ENCODE data around the gene YTHDC2.

YTHDC2 gene

DNA sequence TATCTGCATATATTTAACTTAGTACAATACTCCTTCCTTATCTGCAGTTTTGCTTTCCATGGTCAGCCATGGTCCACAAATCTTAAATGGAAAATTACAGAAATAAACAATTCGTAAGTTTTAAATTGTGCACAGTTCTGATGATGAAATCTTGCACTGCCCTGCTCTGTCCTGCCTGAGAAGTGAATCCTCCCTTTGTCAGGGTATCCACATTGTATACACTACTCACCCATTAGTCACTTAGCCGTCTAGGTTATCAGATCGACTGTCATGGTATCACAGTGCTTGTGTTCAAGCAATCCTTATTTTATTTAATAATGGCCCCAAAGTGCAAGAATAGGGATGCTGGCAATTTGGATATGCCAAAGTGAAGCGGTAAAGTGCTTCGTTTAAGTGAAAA is 8.3 kb upstream of the YTHDC2 start:
- no peaks in the 10 kb centered on the region for H3K4me1 Mint-ChIP-seq (ENCODE audit: low read depth)
- H3K4me3 Mint-ChIP-seq: no peak overlapping the region
- no peaks in the 10 kb centered on the region for H3K36me3 Mint-ChIP-seq (ENCODE audit: low read depth)
- H3K9me3 Mint-ChIP-seq: peaks cover under 1% of the 10 kb centered on the region
- no peak overlapping the region for H3K27ac Mint-ChIP-seq
- peaks cover 54% of the 10 kb centered on the region for H3K27me3 Mint-ChIP-seq (ENCODE audit: low read depth)

DNA sequence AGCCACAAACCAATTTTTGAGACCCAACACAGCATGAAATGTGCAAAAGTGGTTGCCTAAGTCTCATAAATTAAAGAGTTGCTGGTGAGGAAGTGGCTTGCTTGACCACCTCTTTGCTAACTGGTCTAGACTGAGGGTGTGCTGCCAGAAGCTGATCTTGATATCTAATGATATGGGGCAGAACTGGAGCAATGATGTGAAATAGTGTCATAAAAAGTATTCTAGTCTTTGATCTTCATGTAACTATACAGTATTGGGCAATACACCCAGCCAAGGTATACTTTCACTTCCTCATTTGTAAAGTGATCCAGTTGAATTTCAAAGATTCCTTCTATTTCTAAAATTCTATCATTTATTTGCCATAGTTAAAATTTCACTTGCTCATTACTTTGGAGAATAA is 5.9 kb upstream of the YTHDC2 start:
- Mint-ChIP-seq H3K27me3 (ENCODE audit: low read depth) (peaks cover 40% of the 10 kb centered on the region), H3K4me1 (ENCODE audit: low read depth) (no peaks in the 10 kb centered on the region), H3K27ac (no peak overlapping the region), H3K9me3 (no peaks in the 10 kb centered on the region), H3K36me3 (ENCODE audit: low read depth) (no peaks in the 10 kb centered on the region), H3K4me3 (no peak overlapping the region)

DNA sequence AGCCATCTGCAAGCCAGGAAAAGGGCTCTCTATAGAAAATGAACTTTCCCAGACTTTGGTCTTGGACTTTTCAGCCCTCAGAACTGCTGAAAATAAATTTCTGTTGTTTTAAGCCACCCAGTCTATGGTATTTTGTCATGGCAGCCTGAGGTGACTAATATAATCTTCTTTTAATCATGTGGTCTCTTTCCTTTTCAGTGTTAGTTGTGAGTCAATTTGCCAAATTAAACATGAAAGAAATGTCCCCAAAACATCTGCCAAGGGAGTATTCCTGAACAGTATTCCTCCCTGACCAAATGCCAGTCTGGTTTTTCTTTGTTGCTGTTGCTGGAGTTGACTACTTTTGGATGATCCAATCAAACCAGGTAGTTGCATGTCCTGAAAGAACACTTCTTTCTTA is 4.7 kb upstream of the YTHDC2 start:
- Mint-ChIP-seq H3K27ac (no peak overlapping the region), H3K36me3 (ENCODE audit: low read depth) (no peaks in the 10 kb centered on the region), H3K4me1 (ENCODE audit: low read depth) (peaks cover 5% of the 10 kb centered on the region), H3K4me3 (no peak overlapping the region), H3K27me3 (ENCODE audit: low read depth) (peaks cover 37% of the 10 kb centered on the region), H3K9me3 (peaks cover 4% of the 10 kb centered on the region)

DNA sequence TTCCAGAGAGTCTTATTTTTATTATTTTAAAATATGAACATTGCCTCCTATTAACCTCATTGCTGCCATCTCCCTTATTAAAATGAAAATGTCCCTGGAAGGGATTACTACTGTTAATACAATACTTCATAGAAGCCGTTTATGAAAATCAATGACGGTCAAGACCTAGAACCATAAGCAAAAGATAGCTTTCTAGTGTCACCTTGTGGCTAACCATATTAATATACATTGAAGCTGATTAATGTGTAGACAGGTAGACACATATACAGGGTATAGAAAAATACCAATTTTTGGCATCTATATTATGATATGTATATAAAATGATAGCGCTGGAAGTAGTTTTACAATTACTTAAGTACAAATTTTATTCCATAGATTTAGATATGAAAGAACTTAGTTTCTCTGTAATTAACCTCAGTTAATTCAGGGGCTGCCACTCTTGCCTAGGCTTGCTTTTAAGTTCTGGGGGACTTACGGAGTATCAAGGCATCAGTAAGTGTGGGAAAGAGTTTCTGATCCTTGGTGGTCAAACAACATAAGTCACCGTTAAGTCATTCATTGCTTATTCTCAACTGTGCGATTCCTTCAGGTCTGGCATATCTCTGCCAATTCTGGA is 2.5 kb upstream of the YTHDC2 start:
- H3K4me3 Mint-ChIP-seq: no peak overlapping the region
- H3K4me1 Mint-ChIP-seq (ENCODE audit: low read depth): peaks cover 21% of the 10 kb centered on the region
- H3K9me3 Mint-ChIP-seq: peaks cover 4% of the 10 kb centered on the region
- H3K27ac Mint-ChIP-seq: no peak overlapping the region
- H3K36me3 Mint-ChIP-seq (ENCODE audit: low read depth): peaks cover 4% of the 10 kb centered on the region
- peaks cover 37% of the 10 kb centered on the region for H3K27me3 Mint-ChIP-seq (ENCODE audit: low read depth)

DNA sequence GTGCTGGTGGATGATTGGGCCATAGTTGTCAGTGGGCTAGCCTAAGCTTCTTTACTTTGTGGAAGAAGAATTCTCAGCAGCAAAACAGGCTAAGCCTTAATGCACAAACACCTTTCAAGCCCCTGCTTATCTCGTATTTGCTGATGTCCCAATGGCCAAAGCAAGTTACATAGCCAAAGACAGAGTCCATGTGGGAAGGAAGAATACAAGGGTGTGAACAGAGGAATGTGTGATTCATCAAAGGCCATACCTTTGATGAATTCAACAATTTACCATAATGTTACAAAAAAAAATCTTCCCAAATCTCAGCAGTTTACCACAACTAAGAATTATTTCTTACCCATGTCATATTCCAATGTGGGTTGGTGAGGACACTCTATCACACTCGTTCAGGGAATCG is 1.2 kb upstream of the YTHDC2 start:
- H3K4me3 Mint-ChIP-seq: no peak overlapping the region
- H3K9me3 Mint-ChIP-seq: peaks cover 4% of the 10 kb centered on the region
- no peak overlapping the region for H3K27ac Mint-ChIP-seq
- peaks cover 10% of the 10 kb centered on the region for H3K36me3 Mint-ChIP-seq (ENCODE audit: low read depth)
- peaks cover 27% of the 10 kb centered on the region for H3K4me1 Mint-ChIP-seq (ENCODE audit: low read depth)
- peaks cover 28% of the 10 kb centered on the region for H3K27me3 Mint-ChIP-seq (ENCODE audit: low read depth)

DNA sequence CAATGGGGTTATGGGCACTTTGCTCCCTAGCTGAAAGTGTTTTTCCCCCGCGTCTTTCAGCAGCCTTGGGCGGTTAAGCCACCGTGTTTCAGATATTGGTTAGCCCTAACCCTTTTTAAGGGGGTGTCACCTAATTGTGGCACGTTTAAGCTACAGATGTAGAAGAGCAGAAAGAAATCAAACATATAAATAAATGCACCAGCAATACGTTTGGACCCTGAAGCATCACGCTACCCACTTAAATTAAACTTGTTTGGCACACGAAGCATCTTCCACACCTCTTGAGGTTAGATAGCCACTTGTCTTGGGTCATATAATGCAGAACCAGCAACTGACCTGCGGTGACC is 768 bp downstream of the YTHDC2 start:
- Mint-ChIP-seq H3K27me3 (ENCODE audit: low read depth) (peaks cover 14% of the 10 kb centered on the region), H3K4me3 (peak overlapping the region; percentile 91), H3K36me3 (ENCODE audit: low read depth) (peaks cover 14% of the 10 kb centered on the region), H3K9me3 (peaks cover 4% of the 10 kb centered on the region), H3K27ac (peak overlapping the region; percentile 89), H3K4me1 (ENCODE audit: low read depth) (peaks cover 28% of the 10 kb centered on the region)

DNA sequence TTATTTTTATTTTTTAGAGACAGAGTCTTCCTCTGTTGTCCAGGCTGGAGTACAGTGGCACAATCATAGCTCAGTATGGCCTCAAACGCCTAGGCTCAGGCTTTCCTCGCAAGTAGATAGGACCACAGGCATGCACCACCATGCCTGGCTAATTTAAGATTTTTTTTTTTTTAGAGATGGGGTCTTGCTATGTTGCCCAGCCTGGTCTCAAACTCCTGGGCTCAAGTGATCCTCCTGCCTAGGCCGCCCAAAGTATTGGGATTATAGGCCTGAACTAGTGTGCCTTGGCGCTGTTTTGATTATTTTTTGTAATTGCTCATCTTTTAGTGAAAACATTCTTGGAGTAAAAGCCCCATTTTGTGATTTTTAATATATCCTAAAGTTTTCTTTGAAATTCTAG is 5.4 kb downstream of the YTHDC2 start:
- H3K4me1 Mint-ChIP-seq (ENCODE audit: low read depth): peaks cover 32% of the 10 kb centered on the region
- peaks cover 25% of the 10 kb centered on the region for H3K36me3 Mint-ChIP-seq (ENCODE audit: low read depth)
- H3K27ac Mint-ChIP-seq: no peak overlapping the region
- H3K4me3 Mint-ChIP-seq: no peak overlapping the region
- no peaks in the 10 kb centered on the region for H3K9me3 Mint-ChIP-seq
- H3K27me3 Mint-ChIP-seq (ENCODE audit: low read depth): no peaks in the 10 kb centered on the region

DNA sequence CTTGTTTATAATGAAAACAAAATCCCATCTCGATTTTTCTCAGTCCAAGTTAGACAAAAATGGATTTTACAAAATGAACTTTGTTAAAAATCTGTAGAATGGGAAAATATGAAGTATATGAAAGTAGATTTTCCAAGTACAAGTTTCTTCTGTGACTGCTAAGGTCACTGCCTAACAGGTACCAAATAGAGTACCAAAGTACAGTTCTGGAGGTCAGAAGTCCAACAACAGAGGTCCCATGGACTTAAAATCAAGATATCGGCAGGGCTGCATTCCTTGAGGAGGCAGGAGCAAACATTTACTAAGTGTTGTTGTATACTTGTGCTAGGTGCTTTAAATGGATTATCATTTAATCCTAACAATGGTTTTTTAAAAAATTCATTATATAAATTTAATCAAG is 5.9 kb downstream of the YTHDC2 start:
- H3K9me3 Mint-ChIP-seq: no peaks in the 10 kb centered on the region
- peaks cover 32% of the 10 kb centered on the region for H3K4me1 Mint-ChIP-seq (ENCODE audit: low read depth)
- H3K27ac Mint-ChIP-seq: no peak overlapping the region
- peaks cover 25% of the 10 kb centered on the region for H3K36me3 Mint-ChIP-seq (ENCODE audit: low read depth)
- no peak overlapping the region for H3K4me3 Mint-ChIP-seq
- no peaks in the 10 kb centered on the region for H3K27me3 Mint-ChIP-seq (ENCODE audit: low read depth)

DNA sequence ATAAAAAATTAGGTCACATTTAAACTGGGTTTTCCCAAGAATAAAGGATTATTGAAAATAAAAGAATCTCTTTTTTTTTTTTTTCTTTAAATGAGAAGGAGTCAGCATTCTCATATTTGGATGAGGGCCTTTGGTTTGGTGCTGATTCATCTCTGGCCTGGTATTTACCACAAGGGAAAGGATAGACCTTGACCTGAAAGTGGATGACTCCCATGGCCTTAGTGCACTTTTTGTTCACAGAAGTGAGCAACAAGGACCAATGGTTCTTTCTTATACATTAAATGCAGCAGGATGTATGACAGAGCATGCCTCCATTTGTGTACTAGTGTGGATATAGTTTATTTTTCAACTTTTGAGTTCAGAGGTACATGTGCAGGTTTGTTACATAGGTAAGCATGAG is 6.9 kb downstream of the YTHDC2 start:
- Mint-ChIP-seq H3K27ac (no peak overlapping the region), H3K36me3 (ENCODE audit: low read depth) (peaks cover 26% of the 10 kb centered on the region), H3K9me3 (no peaks in the 10 kb centered on the region), H3K27me3 (ENCODE audit: low read depth) (no peaks in the 10 kb centered on the region), H3K4me1 (ENCODE audit: low read depth) (peaks cover 28% of the 10 kb centered on the region), H3K4me3 (no peak overlapping the region)

DNA sequence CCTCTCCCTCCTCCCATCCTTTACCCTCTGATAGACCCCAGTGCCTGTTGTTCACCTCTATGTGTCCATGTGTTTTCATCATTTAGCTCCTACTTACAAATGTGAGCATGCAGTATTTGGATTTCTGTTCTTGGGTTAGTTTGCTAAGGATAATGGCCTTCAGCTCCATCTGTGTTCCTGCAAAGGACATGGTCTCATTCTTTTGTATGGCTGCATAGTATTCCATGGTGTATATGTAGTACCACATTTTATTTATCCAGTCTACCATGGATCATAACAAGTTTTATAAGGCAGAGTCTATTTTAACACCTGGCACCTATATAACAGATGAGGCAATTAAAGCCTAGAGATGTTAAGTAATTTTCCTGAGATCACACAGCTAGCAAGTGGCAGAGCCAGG is 7.4 kb downstream of the YTHDC2 start:
- no peaks in the 10 kb centered on the region for H3K27me3 Mint-ChIP-seq (ENCODE audit: low read depth)
- no peak overlapping the region for H3K4me3 Mint-ChIP-seq
- peaks cover 25% of the 10 kb centered on the region for H3K4me1 Mint-ChIP-seq (ENCODE audit: low read depth)
- no peaks in the 10 kb centered on the region for H3K9me3 Mint-ChIP-seq
- H3K36me3 Mint-ChIP-seq (ENCODE audit: low read depth): peaks cover 24% of the 10 kb centered on the region
- no peak overlapping the region for H3K27ac Mint-ChIP-seq

DNA sequence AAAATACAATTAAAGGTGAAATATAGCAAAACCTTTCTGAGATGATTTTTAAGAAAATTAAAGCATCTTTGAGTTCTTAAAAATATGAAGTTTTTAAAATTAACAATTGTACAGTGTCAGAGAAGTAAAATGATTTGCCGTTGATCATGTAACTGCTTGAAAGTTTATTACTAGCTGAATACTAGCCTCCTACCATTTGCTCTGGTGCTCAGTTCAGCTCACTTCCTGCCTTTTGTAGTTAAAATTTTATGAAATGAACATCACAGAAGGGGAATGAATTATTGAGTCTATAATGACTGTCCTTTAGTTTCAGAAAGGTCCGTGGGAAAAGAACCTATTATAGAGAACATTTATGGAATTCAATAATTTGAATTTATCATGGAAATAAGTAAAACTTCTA is 9.7 kb downstream of the YTHDC2 start:
- peaks cover 18% of the 10 kb centered on the region for H3K4me1 Mint-ChIP-seq (ENCODE audit: low read depth)
- no peak overlapping the region for H3K27ac Mint-ChIP-seq
- peaks cover 21% of the 10 kb centered on the region for H3K36me3 Mint-ChIP-seq (ENCODE audit: low read depth)
- H3K9me3 Mint-ChIP-seq: no peaks in the 10 kb centered on the region
- H3K27me3 Mint-ChIP-seq (ENCODE audit: low read depth): no peaks in the 10 kb centered on the region
- no peak overlapping the region for H3K4me3 Mint-ChIP-seq

DNA sequence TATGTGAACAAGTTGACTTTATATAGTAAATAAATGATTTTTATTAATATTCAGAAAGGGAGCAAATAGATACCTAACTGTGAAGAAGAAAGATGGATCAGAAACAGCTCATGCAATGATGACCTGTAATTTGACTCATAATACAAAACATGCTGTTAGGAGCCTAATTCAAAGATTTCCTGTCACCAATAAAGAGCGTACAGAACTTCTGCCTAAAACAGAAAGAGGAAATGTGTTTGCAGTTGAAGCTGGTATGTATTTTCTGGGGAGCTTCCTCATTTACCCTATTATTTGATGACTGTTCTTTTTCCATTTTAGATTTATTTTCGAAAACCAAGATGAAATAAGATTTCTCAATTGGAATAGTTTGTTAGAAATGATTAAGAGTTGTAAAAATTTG is 11.4 kb downstream of the YTHDC2 start:
- H3K36me3 Mint-ChIP-seq (ENCODE audit: low read depth): peaks cover 15% of the 10 kb centered on the region
- H3K4me3 Mint-ChIP-seq: no peak overlapping the region
- H3K9me3 Mint-ChIP-seq: no peaks in the 10 kb centered on the region
- H3K27me3 Mint-ChIP-seq (ENCODE audit: low read depth): no peaks in the 10 kb centered on the region
- H3K27ac Mint-ChIP-seq: no peak overlapping the region
- peaks cover 14% of the 10 kb centered on the region for H3K4me1 Mint-ChIP-seq (ENCODE audit: low read depth)

DNA sequence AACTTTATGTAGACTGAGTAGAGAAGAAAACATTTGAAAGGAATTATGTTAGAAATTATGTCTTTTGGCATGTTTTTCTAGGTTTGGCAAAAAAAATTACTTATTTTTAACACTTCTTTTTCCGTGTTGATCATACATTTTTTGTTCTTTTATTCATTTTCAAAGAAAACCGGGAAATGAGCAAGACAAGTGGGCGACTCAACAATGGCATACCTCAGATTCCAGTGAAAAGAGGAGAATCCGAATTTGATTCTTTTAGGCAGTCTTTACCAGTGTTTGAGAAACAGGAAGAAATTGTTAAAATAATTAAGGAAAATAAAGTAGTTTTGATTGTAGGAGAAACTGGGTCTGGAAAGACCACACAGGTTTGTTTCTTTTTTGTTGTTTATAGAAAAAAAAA is 12.9 kb downstream of the YTHDC2 start:
- no peaks in the 10 kb centered on the region for H3K27me3 Mint-ChIP-seq (ENCODE audit: low read depth)
- peaks cover 20% of the 10 kb centered on the region for H3K36me3 Mint-ChIP-seq (ENCODE audit: low read depth)
- H3K4me3 Mint-ChIP-seq: no peak overlapping the region
- H3K9me3 Mint-ChIP-seq: peaks cover 6% of the 10 kb centered on the region
- H3K4me1 Mint-ChIP-seq (ENCODE audit: low read depth): peaks cover 10% of the 10 kb centered on the region
- H3K27ac Mint-ChIP-seq: no peak overlapping the region

DNA sequence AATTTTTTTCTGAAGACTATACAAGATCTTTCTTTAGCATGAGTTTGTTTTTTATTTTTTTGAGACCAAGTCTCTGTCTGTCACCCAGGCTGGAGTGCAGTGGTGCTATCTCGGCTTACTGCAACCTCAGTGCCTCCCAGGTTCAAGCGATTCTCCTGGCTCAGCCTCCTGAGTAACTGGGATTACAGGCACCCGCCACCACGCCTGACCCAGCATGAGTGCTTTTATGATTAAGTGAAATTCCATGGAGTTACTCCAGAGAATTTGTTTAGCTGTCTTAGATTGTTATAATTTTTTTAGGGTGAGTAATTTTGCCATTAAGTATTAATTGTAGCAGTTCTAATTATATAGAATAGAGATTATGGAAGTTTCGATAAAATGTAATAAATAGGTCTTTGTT is 14.3 kb downstream of the YTHDC2 start:
- Mint-ChIP-seq H3K4me3 (no peak overlapping the region), H3K36me3 (ENCODE audit: low read depth) (peaks cover 28% of the 10 kb centered on the region), H3K27me3 (ENCODE audit: low read depth) (no peaks in the 10 kb centered on the region), H3K27ac (no peak overlapping the region), H3K9me3 (peaks cover 10% of the 10 kb centered on the region), H3K4me1 (ENCODE audit: low read depth) (peaks cover 10% of the 10 kb centered on the region)

DNA sequence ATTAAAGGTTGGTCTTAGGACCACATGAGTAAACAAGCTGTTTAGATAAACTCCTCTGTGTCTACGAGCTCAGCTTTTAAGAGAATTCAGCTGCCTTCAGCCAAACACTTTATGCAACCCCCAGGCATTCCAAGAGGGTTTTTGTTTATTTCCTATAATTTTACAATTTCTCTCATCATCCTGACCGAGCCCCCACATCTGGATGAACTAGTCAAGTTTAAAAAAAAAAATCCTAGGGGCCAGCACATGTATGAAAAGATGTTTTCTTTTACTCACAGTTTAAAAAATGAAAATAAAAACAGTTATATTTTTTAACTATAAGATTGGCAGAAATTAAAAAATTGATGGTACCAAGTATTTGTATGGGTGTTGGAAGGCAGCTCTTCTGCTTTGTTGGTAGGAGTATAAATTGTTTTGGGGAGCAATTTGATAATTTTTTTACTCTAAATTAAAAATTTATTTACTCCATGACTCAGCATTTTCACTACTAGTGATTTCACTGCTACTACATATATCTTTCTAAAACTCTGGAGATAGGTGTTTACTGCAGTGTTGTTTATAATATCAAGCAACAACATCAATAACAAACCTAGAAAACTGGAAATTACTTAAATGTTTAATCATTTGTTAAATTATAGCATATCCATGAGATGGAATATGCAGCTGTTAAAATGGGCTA is 18.1 kb downstream of the YTHDC2 start:
- Mint-ChIP-seq H3K4me1 (ENCODE audit: low read depth) (no peaks in the 10 kb centered on the region), H3K27ac (no peak overlapping the region), H3K27me3 (ENCODE audit: low read depth) (no peaks in the 10 kb centered on the region), H3K4me3 (no peak overlapping the region), H3K9me3 (peaks cover 10% of the 10 kb centered on the region), H3K36me3 (ENCODE audit: low read depth) (peaks cover 32% of the 10 kb centered on the region)
